ENCODE data around the gene MED1. TPM values are rescaled to one million over a fixed set of nuclear protein-coding genes. Genes with fewer than 3 reads are reported as not detected.

MED1 gene
- total and polyA plus RNA-seq, 2 of the 4 experiments (the other 2 are of a cell fraction) = 16.9 to 24.2 TPM

- peaks cover 28% of the 10 kb centered on the region for H3K36me3 ChIP-seq (ENCODE audit: control insufficient read depth, insufficient read depth, low read length)
- no peak overlapping the region for H3K18ac ChIP-seq (ENCODE audit: low read depth, low read length)
- H2BK120ac ChIP-seq (ENCODE audit: low read depth, low read length) = no peak overlapping the region
- no peak for TF ChIP-seq CHD1 (IDR thresholded peaks at IDR 0.05; ENCODE audit: low read depth, low read length)
- TF ChIP-seq MXI1 (IDR thresholded peaks at IDR 0.05; ENCODE audit: borderline replicate concordance, low read depth, low read length) = no peak
- TF ChIP-seq SMC3 (IDR thresholded peaks at IDR 0.05; ENCODE audit: low read depth, low read length) = no peak
- no peak for TF ChIP-seq RFX5 (IDR thresholded peaks at IDR 0.05; ENCODE audit: low read depth, low read length)
- no peak for TF ChIP-seq NFE2L2 (IDR thresholded peaks at IDR 0.05; ENCODE audit: low read depth, low read length)
- TF ChIP-seq MAZ (IDR thresholded peaks at IDR 0.05; ENCODE audit: borderline replicate concordance, low read depth, low read length) = no peak
- no peak for TF ChIP-seq POLR2A (IDR thresholded peaks at IDR 0.05; ENCODE audit: low read depth, low read length)
- no peak for TF ChIP-seq MAFK (IDR thresholded peaks at IDR 0.05; ENCODE audit: low read depth, low read length)
- TF ChIP-seq USF2 (IDR thresholded peaks at IDR 0.05; ENCODE audit: low read depth, low read length) = no peak
- TF ChIP-seq ELK1 (IDR thresholded peaks at IDR 0.05; ENCODE audit: borderline replicate concordance, low read depth, low read length) = no peak
- TF ChIP-seq FOS (IDR thresholded peaks at IDR 0.05; ENCODE audit: low read depth, low read length) = no peak
- no peak for TF ChIP-seq RAD21 (IDR thresholded peaks at IDR 0.05; ENCODE audit: low read length)
- TF ChIP-seq CTCF (conservative IDR thresholded peaks at IDR 0.05; ENCODE audit: low read depth, low read length) = no peak
- TF ChIP-seq BHLHE40 (IDR thresholded peaks at IDR 0.05; ENCODE audit: low read depth, low read length) = no peak
- no peak for TF ChIP-seq RCOR1 (IDR thresholded peaks at IDR 0.05; ENCODE audit: insufficient replicate concordance, low read length)
- TF ChIP-seq CEBPB (IDR thresholded peaks at IDR 0.05; ENCODE audit: low read depth, low read length) = no peak
- POLR2A ChIA-PET (ENCODE audit: unreplicated experiment) = interaction anchor here (0.6 kb wide), 1 partner anchor 134 kb away, joined by 11 read pairs; no protein-coding TSS in a partner anchor
- no CpG with 5 or more reads among the region's 1 CpG for WGBS, 2 experiments (ENCODE audit: extremely low coverage in 2 of 2, insufficient read length in 1 of 2)
- peaks cover 6% of the 10 kb centered on the region for H3K4me1 ChIP-seq (ENCODE audit: control insufficient read depth, insufficient read depth, low read length)
- H3K9me3 ChIP-seq (ENCODE audit: control insufficient read depth, insufficient read depth, low read length) = no peaks in the 10 kb centered on the region
- intact Hi-C loops (cut with micrococcal nuclease) (no loop called here), in situ Hi-C loops (cut with MboI; ENCODE audit: low sequenced_read_pairs) (loop anchor here (10.0 kb wide), 1 partner anchor 131 kb away; no protein-coding TSS in a partner anchor), dilution Hi-C loops (cut with HindIII; ENCODE audit: low sequenced_read_pairs, unreplicated experiment) (no loop called here)
- no peak overlapping the region for H2AFZ ChIP-seq (replicated peaks; ENCODE audit: low read length, poor library complexity)
- no peak overlapping the region for H3K23ac ChIP-seq (ENCODE audit: low read depth, low read length)
- ATAC-seq (ENCODE audit: low read depth) (no peak), DNase-seq (no peak)
- H3K4me2 ChIP-seq (ENCODE audit: low read depth, low read length) = no peak overlapping the region
- no peak overlapping the region for H4K91ac ChIP-seq (ENCODE audit: insufficient read depth, low read depth, low read length)
- no peak overlapping the region for H4K5ac ChIP-seq (ENCODE audit: low read depth, low read length)
- no peak overlapping the region; the same call in 1 of the 2 replicates for H3K27ac ChIP-seq (ENCODE audit: insufficient read depth, low read length)
- no peak overlapping the region for H2AK9ac ChIP-seq (replicated peaks; ENCODE audit: low read depth, low read length, poor library complexity)
- CTCF ChIA-PET = no interaction called here
- no peak overlapping the region for H2BK15ac ChIP-seq (ENCODE audit: low read depth, low read length)
- no peak overlapping the region for H3K9ac ChIP-seq (ENCODE audit: low read depth, low read length)
- H4K8ac ChIP-seq (ENCODE audit: low read depth in 2 of 2, low read length in 2 of 2) = no peak overlapping the region
- no peak overlapping the region for H2BK20ac ChIP-seq (ENCODE audit: low read depth, low read length)
- no TSS peak for BruUV-seq (replicated peaks)
- peak overlapping the region; percentile 54; the same call in 1 of the 2 replicates for H3K56ac ChIP-seq (ENCODE audit: extremely low read depth, insufficient read depth, low read length)
- H2AK5ac ChIP-seq (ENCODE audit: low read depth, low read length) = no peak overlapping the region
- H3K9me1 ChIP-seq (ENCODE audit: insufficient read depth, low read length) = peaks cover 3% of the 10 kb centered on the region; the same call in 1 of the 2 replicates
- peaks cover 4% of the 10 kb centered on the region; the same call in 1 of the 2 replicates for H4K20me1 ChIP-seq (ENCODE audit: insufficient read depth, low read length)
- H3K4ac ChIP-seq (ENCODE audit: low read depth, low read length) = no peak overlapping the region
- H3K79me1 ChIP-seq (ENCODE audit: low read depth in 1 of 2, low read length in 2 of 2) = peaks cover 3 to 34% of the 10 kb centered on the region in 2 experiments; a peak in 3 of 4 replicates
- no peaks in the 10 kb centered on the region for H3K27me3 ChIP-seq (ENCODE audit: control insufficient read depth, insufficient read depth, low read length)
- H2BK5ac ChIP-seq (ENCODE audit: low read depth, low read length, poor library complexity, severe bottlenecking) = no peak overlapping the region
- no peak overlapping the region for H3K14ac ChIP-seq (replicated peaks; ENCODE audit: low read depth, low read length)
- no peak overlapping the region for H3K4me3 ChIP-seq (ENCODE audit: insufficient read depth, low read depth, low read length)
Observed at GRCh38 chr17:39405436-39405835, 45.6 kb downstream of the MED1 start.
